HepG2 (cell line): ENCODE data around the gene NPC1. TPM values are rescaled to one million over a fixed set of nuclear protein-coding genes. Genes with fewer than 3 reads are reported as not detected.
A peak's percentile ranks its signal among the peaks of the same experiment; 100 is the strongest.

Source experiments
- ATAD3A ChIP-seq: sonication (generic); formaldehyde crosslinking; IDR thresholded peaks from 2 replicates; pipeline ENCODE4 v1.4.0; 2020; ENCODE audit warnings: missing genetic modification reagents
- CREB1 ChIP-seq, 2 experiments: fragments of 450-650 bp in 1 of 2; IDR thresholded peaks; 2 replicates each; pipeline ENCODE4 v1.6.1; 2016 to 2017; ENCODE audit warnings: control low read depth in 1 of 2, mild to moderate bottlenecking in 1 of 2, missing compliant biosample characterization in 1 of 2, missing genetic modification characterization in 1 of 2
- FOSL2 ChIP-seq: sonication (generic); formaldehyde crosslinking; IDR thresholded peaks from 2 replicates; pipeline ENCODE4 v1.4.0; 2020; ENCODE audit warnings: missing genetic modification reagents
- GABPB1 ChIP-seq: IDR thresholded peaks from 2 replicates; pipeline ENCODE4 v1.6.1; 2016; ENCODE audit warnings: mild to moderate bottlenecking, missing genetic modification reagents, moderate library complexity, missing compliant biosample characterization
- KDM5B ChIP-seq: sonication (generic); formaldehyde crosslinking; IDR thresholded peaks from 2 replicates; pipeline ENCODE4 v1.4.0; 2020; ENCODE audit warnings: missing genetic modification reagents, mild to moderate bottlenecking, borderline replicate concordance
- KLF12 ChIP-seq: sonication (generic); formaldehyde crosslinking; IDR thresholded peaks from 2 replicates; pipeline ENCODE4 v1.4.0; 2020; ENCODE audit warnings: missing genetic modification reagents, borderline replicate concordance
- NR3C1 ChIP-seq: sonication (generic); formaldehyde crosslinking; IDR thresholded peaks from 2 replicates; pipeline ENCODE4 v1.4.0; 2020; ENCODE audit warnings: missing genetic modification reagents
- PLRG1 ChIP-seq: fragments of 450-650 bp; conservative IDR thresholded peaks from 2 replicates; pipeline ENCODE4 v1.6.1; 2016
- REL ChIP-seq: sonication (generic); formaldehyde crosslinking; conservative IDR thresholded peaks from 2 replicates; pipeline ENCODE4 v1.8.0; 2022; ENCODE audit warnings: mild to moderate bottlenecking, missing genetic modification reagents, moderate library complexity
- SKIL ChIP-seq: sonication (generic); formaldehyde crosslinking; IDR thresholded peaks from 2 replicates; pipeline ENCODE4 v1.8.0; 2022; ENCODE audit warnings: missing genetic modification reagents, mild to moderate bottlenecking, moderate library complexity, borderline replicate concordance
- SP5 ChIP-seq: IDR thresholded peaks from 2 replicates; pipeline ENCODE4 v1.6.1; 2016; ENCODE audit warnings: low read depth, borderline replicate concordance
- ZNF138 ChIP-seq: sonication (generic); formaldehyde crosslinking; IDR thresholded peaks from 2 replicates; pipeline ENCODE4 v1.5.0; 2020; ENCODE audit warnings: mild to moderate bottlenecking, low read depth, missing genetic modification reagents
- ZNF275 ChIP-seq: sonication (generic); formaldehyde crosslinking; IDR thresholded peaks from 2 replicates; pipeline ENCODE4 v1.8.0; 2022; ENCODE audit warnings: missing genetic modification reagents, mild to moderate bottlenecking, inconsistent platforms, borderline replicate concordance
- ZNF432 ChIP-seq: sonication (generic); formaldehyde crosslinking; IDR thresholded peaks from 2 replicates; pipeline ENCODE4 v1.5.0; 2020; ENCODE audit warnings: missing genetic modification reagents, mild to moderate bottlenecking, borderline replicate concordance
- ZNF552 ChIP-seq: sonication (generic); formaldehyde crosslinking; IDR thresholded peaks from 2 replicates; pipeline ENCODE4 v1.9.0; 2022; ENCODE audit warnings: missing genetic modification reagents, mild to moderate bottlenecking, borderline replicate concordance
- ZNF597 ChIP-seq: sonication (generic); formaldehyde crosslinking; IDR thresholded peaks from 2 replicates; pipeline ENCODE4 v1.5.0; 2020; ENCODE audit warnings: missing genetic modification reagents
- ZNF781 ChIP-seq: sonication (generic); formaldehyde crosslinking; IDR thresholded peaks from 2 replicates; pipeline ENCODE4 v1.5.1; 2020; ENCODE audit warnings: borderline replicate concordance, mild to moderate bottlenecking, missing genetic modification reagents; ENCODE audit errors: not compliant biosample characterization
- polyA plus RNA-seq, 8 experiments: library from polyadenylated mRNA; depleted of rRNA in 3 of 8; stranded (reverse) in 7 of 8; unstranded in 1 of 8; fragments of >200 nt; fragmentation: Illumina TruSeq in 4 of 8; extraction: Trizol in 4 of 8; gene quantifications; 2 replicates each; pipeline versions ENCODE4 v1.2.1 to v1.2.3, GENCODE V29; 2011 to 2016; ENCODE audit warnings: low read depth in 4 of 8, missing spikeins in 1 of 8, mixed read lengths in 1 of 8; ENCODE audit not compliant: insufficient read depth in 1 of 8
- total RNA-seq, 5 experiments: library from RNA; depleted of rRNA; stranded (reverse); fragments of >200 nt; fragmentation: Illumina TruSeq; extraction: Trizol; gene quantifications; 2 replicates each; pipeline ENCODE4 v1.2.3, GENCODE V29; 2016; ENCODE audit warnings: low read depth in 1 of 5
- TF ChIP-seq, protein P1 (sequence below): sonication (generic); IDR thresholded peaks from 2 replicates; pipeline ENCODE4 v1.6.1; 2016; ENCODE audit warnings: low read depth, borderline replicate concordance
- TF ChIP-seq, protein P2 (sequence below): sonication (generic); formaldehyde crosslinking; IDR thresholded peaks from 2 replicates; pipeline ENCODE4 v1.5.0; 2020; ENCODE audit warnings: mild to moderate bottlenecking, missing genetic modification reagents
- TF ChIP-seq, protein P3 (sequence below): sonication (generic); formaldehyde crosslinking; IDR thresholded peaks from 2 replicates; pipeline ENCODE4 v1.5.1; 2020; ENCODE audit warnings: missing genetic modification reagents, mild to moderate bottlenecking, borderline replicate concordance

The NPC1 gene
- total and polyA plus RNA-seq, 2 of the 13 experiments (the other 11 are each of a cell fraction or from before 2014, with no cell fraction given): 46.5 to 114 TPM

- peak; percentile 63; the same call in 1 of the 2 replicates for TF ChIP-seq SKIL (CRISPR knock-in tag)
- TF ChIP-seq, protein P1, sequence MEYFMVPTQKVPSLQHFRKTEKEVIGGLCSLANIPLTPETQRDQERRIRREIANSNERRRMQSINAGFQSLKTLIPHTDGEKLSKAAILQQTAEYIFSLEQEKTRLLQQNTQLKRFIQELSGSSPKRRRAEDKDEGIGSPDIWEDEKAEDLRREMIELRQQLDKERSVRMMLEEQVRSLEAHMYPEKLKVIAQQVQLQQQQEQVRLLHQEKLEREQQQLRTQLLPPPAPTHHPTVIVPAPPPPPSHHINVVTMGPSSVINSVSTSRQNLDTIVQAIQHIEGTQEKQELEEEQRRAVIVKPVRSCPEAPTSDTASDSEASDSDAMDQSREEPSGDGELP: no peak
- no peak for TF ChIP-seq NR3C1 (CRISPR knock-in tag)
- no peak for TF ChIP-seq KLF12 (CRISPR knock-in tag)
- no peak for TF ChIP-seq ZNF138 (CRISPR knock-in tag)
- no peak for TF ChIP-seq KDM5B (CRISPR knock-in tag)
- no peak for TF ChIP-seq ZNF597 (CRISPR knock-in tag)
- TF ChIP-seq ZNF552: no peak
- TF ChIP-seq ZNF432 (CRISPR knock-in tag): no peak
- TF ChIP-seq, protein P2, sequence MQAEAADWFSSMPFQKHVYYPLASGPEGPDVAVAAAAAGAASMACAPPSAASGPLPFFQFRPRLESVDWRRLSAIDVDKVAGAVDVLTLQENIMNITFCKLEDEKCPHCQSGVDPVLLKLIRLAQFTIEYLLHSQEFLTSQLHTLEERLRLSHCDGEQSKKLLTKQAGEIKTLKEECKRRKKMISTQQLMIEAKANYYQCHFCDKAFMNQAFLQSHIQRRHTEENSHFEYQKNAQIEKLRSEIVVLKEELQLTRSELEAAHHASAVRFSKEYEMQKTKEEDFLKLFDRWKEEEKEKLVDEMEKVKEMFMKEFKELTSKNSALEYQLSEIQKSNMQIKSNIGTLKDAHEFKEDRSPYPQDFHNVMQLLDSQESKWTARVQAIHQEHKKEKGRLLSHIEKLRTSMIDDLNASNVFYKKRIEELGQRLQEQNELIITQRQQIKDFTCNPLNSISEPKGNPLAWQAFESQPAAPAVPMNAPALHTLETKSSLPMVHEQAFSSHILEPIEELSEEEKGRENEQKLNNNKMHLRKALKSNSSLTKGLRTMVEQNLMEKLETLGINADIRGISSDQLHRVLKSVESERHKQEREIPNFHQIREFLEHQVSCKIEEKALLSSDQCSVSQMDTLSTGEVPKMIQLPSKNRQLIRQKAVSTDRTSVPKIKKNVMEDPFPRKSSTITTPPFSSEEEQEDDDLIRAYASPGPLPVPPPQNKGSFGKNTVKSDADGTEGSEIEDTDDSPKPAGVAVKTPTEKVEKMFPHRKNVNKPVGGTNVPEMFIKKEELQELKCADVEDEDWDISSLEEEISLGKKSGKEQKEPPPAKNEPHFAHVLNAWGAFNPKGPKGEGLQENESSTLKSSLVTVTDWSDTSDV (CRISPR knock-in tag): no peak
- TF ChIP-seq ZNF781 (CRISPR knock-in tag): no peak
- peak; percentile 72 for TF ChIP-seq FOSL2
- TF ChIP-seq ATAD3A (CRISPR knock-in tag): no peak
- TF ChIP-seq ZNF275: no peak
- no peak for TF ChIP-seq CREB1 (IDR thresholded peaks at IDR 0.05)
- no peak for TF ChIP-seq CREB1 (CRISPR knock-in tag; IDR thresholded peaks at IDR 0.05)
- TF ChIP-seq REL (CRISPR knock-in tag): no peak
- TF ChIP-seq PLRG1: no peak
- TF ChIP-seq GABPB1 (CRISPR knock-in tag): no peak
- TF ChIP-seq, protein P3, sequence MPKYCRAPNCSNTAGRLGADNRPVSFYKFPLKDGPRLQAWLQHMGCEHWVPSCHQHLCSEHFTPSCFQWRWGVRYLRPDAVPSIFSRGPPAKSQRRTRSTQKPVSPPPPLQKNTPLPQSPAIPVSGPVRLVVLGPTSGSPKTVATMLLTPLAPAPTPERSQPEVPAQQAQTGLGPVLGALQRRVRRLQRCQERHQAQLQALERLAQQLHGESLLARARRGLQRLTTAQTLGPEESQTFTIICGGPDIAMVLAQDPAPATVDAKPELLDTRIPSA: no peak
- TF ChIP-seq SP5 (CRISPR knock-in tag): no peak
These were observed 41.0 kb downstream of the NPC1 start (continued) for GRCh38 chr18:23545247-23545789.
